CD8-positive, alpha-beta memory T cell (primary cell): ENCODE measurements around the gene ADGRF3. TPM values are rescaled to one million over a fixed set of nuclear protein-coding genes. Genes with fewer than 3 reads are reported as not detected.

Experiments used
- CTCF ChIA-PET: fragments of 350-600 bp; sonication (Branson Sonifier 250); formaldehyde crosslinking; loops from one replicate; lab custom pipeline; 2021; ENCODE audit warnings: antibody characterized with exemption; lab: Charles Lee
- POLR2A ChIA-PET: fragments of 350-600 bp; sonication (Branson Sonifier 250); formaldehyde crosslinking; loops from one replicate; lab custom pipeline; 2021; ENCODE audit warnings: antibody characterized with exemption; lab: Charles Lee
- DNase-seq, 5 donors: peaks; one replicate each; pipeline versions ENCODE4 v3.0.0 to v3.0.0-alpha.2; 2020 to 2022; ENCODE audit warnings: mixed read lengths in 1 of 5
- H3K27ac ChIP-seq: one replicate; pipeline ENCODE4 v1.7.0; 2013; ENCODE audit warnings: low read depth, mild to moderate bottlenecking, low read length, moderate library complexity
- H3K27me3 ChIP-seq: 2 replicates; pipeline ENCODE4 v1.7.0; 2013; ENCODE audit warnings: low read length, mild to moderate bottlenecking; ENCODE audit not compliant: insufficient read depth, poor library complexity, severe bottlenecking
- H3K36me3 ChIP-seq: 2 replicates; pipeline ENCODE4 v1.7.0; 2013; ENCODE audit warnings: mild to moderate bottlenecking, low read length, moderate library complexity; ENCODE audit not compliant: insufficient read depth
- H3K4me1 ChIP-seq: 2 replicates; pipeline ENCODE4 v1.7.0; 2013; ENCODE audit warnings: mild to moderate bottlenecking, low read length, moderate library complexity; ENCODE audit not compliant: insufficient read depth
- H3K4me3 ChIP-seq: 2 replicates; pipeline ENCODE4 v1.7.0; 2013; ENCODE audit warnings: mild to moderate bottlenecking, low read length
- H3K9me3 ChIP-seq: 2 replicates; pipeline ENCODE4 v1.7.0; 2013; ENCODE audit warnings: mild to moderate bottlenecking, low read length
- H3K27ac Mint-ChIP-seq, 8 donors: one replicate each; pipeline ENCODE4 v1.8.0; 2020 to 2021; ENCODE audit warnings: mixed read lengths in 8 of 8, mild to moderate bottlenecking in 6 of 8, inconsistent platforms in 3 of 8, moderate library complexity in 3 of 8
- H3K27me3 Mint-ChIP-seq, 2 donors: one replicate each; pipeline ENCODE4 v1.8.0; 2020 to 2021; ENCODE audit warnings: mixed read lengths in 2 of 2, mild to moderate bottlenecking in 1 of 2, moderate library complexity in 1 of 2
- H3K36me3 Mint-ChIP-seq, 3 donors: one replicate each; pipeline ENCODE4 v1.8.0; 2020 to 2021; ENCODE audit warnings: mixed read lengths in 3 of 3, inconsistent platforms in 1 of 3, mild to moderate bottlenecking in 1 of 3
- H3K4me1 Mint-ChIP-seq, 3 donors: one replicate each; pipeline ENCODE4 v1.8.0; 2020 to 2021; ENCODE audit warnings: mixed read lengths in 3 of 3, inconsistent platforms in 1 of 3, mild to moderate bottlenecking in 1 of 3
- H3K4me3 Mint-ChIP-seq, 7 donors: one replicate each; pipeline ENCODE4 v1.8.0; 2020 to 2021; ENCODE audit warnings: mixed read lengths in 7 of 7, mild to moderate bottlenecking in 6 of 7, moderate library complexity in 4 of 7, inconsistent platforms in 2 of 7
- H3K9me3 Mint-ChIP-seq, 5 donors: one replicate each; pipeline ENCODE4 v1.8.0; 2020 to 2022; ENCODE audit warnings: mixed read lengths in 5 of 5, mild to moderate bottlenecking in 3 of 5, moderate library complexity in 2 of 5, inconsistent platforms in 1 of 5
- polyA plus RNA-seq: library from polyadenylated mRNA; unstranded; fragments of 300-500 nt; fragmentation: Illumina TruSeq; gene quantifications from one replicate; pipeline ENCODE4 v1.2.3, GENCODE V29; 2021
- total RNA-seq, 2 experiments: library from RNA; stranded (reverse); gene quantifications; one replicate each; pipeline ENCODE4 v1.2.3, GENCODE V29; 2021

Gene ADGRF3, protein sequence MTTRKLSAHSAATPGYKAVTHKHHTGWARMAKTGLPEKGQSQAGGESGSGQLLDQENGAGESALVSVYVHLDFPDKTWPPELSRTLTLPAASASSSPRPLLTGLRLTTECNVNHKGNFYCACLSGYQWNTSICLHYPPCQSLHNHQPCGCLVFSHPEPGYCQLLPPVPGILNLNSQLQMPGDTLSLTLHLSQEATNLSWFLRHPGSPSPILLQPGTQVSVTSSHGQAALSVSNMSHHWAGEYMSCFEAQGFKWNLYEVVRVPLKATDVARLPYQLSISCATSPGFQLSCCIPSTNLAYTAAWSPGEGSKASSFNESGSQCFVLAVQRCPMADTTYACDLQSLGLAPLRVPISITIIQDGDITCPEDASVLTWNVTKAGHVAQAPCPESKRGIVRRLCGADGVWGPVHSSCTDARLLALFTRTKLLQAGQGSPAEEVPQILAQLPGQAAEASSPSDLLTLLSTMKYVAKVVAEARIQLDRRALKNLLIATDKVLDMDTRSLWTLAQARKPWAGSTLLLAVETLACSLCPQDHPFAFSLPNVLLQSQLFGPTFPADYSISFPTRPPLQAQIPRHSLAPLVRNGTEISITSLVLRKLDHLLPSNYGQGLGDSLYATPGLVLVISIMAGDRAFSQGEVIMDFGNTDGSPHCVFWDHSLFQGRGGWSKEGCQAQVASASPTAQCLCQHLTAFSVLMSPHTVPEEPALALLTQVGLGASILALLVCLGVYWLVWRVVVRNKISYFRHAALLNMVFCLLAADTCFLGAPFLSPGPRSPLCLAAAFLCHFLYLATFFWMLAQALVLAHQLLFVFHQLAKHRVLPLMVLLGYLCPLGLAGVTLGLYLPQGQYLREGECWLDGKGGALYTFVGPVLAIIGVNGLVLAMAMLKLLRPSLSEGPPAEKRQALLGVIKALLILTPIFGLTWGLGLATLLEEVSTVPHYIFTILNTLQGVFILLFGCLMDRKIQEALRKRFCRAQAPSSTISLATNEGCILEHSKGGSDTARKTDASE
- total RNA-seq: 1 to 10 TPM; 2.6 to 4.0 TPM
- polyA plus RNA-seq: 0.43 TPM

- peak within 1 kb of the TSS; percentile 93 for H3K4me3 ChIP-seq
- H3K4me1 Mint-ChIP-seq: peaks cover 40 to 65% (median 52%) of the 10 kb centered on the region in 3 donors
- ChIA-PET POLR2A (interaction anchor here (0.7 to 1.4 kb wide), 2 partner anchors 47 to 102 kb away, joined by 3 to 9 read pairs; partner anchors contain the start of genes HADHA and HADHB), CTCF (interaction anchor here (1.2 to 1.8 kb wide), 2 partner anchors 9 to 162 kb away, joined by 4 read pairs; no protein-coding TSS in a partner anchor)
- H3K9me3 ChIP-seq: no peaks in the 10 kb centered on the region
- peak within 1 kb of the TSS; percentile 85 to 100 (median 98) for H3K27ac Mint-ChIP-seq
- H3K9me3 Mint-ChIP-seq: no peaks in the 10 kb centered on the region
- no peaks in the 10 kb centered on the region for H3K27me3 ChIP-seq
- DNase-seq: peak; percentile 53 to 75 (median 66)
- peaks cover 36% of the 10 kb centered on the region for H3K4me1 ChIP-seq
- H3K27ac ChIP-seq: peak within 1 kb of the TSS; percentile 85
- peaks cover 0 to 18% (median 0%) of the 10 kb centered on the region in 3 donors for H3K36me3 Mint-ChIP-seq
- H3K36me3 ChIP-seq: no peaks in the 10 kb centered on the region
- peak within 1 kb of the TSS; percentile 94 to 100 (median 98) for H3K4me3 Mint-ChIP-seq
- no peaks in the 10 kb centered on the region for H3K27me3 Mint-ChIP-seq
Observed at GRCh38 chr2:26346454-26347053, at the start of gene ADGRF3. ADGRF3 (minus strand) TSS chr2:26346789; CDS start chr2:26346234, 555 bp downstream.

DNA sequence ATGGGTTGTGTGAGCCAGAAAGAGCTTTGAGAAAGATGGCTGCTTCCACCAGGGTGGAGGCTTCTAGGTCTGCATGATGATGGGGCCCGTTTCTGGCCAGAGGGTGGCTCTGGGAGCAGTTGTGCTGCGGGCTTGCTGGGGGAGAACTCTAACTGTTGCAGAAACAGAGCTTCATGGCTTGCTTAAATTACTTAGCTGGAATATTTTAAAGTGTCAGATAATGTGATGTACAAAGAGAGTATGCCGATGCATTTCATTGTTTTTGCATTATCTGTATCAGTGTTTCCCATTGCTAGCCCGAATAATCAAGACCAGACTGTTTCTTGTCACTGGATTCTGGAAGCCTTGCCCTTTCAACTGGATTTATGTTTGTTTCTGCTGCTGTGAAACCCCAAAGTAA is 48.8 kb upstream of the ADGRF3 start:
- Histone ChIP-seq H3K27me3 (no peaks in the 10 kb centered on the region), H3K36me3 (peaks cover 3% of the 10 kb centered on the region), H3K9me3 (no peaks in the 10 kb centered on the region), H3K27ac (no peak overlapping the region), H3K4me3 (no peak overlapping the region), H3K4me1 (no peaks in the 10 kb centered on the region)
- peak overlapping the region in 1 of 8 donors; percentile 54 for H3K27ac Mint-ChIP-seq
- H3K36me3 Mint-ChIP-seq: peaks cover 0 to 24% (median 8%) of the 10 kb centered on the region in 3 donors
- H3K9me3 Mint-ChIP-seq: no peaks in the 10 kb centered on the region
- no peak for DNase-seq
- ChIA-PET POLR2A (no interaction called here), CTCF (no interaction called here)
- peaks cover 4 to 6% (median 5%) of the 10 kb centered on the region in 3 donors for H3K4me1 Mint-ChIP-seq
- no peak overlapping the region for H3K4me3 Mint-ChIP-seq
- no peaks in the 10 kb centered on the region for H3K27me3 Mint-ChIP-seq

DNA sequence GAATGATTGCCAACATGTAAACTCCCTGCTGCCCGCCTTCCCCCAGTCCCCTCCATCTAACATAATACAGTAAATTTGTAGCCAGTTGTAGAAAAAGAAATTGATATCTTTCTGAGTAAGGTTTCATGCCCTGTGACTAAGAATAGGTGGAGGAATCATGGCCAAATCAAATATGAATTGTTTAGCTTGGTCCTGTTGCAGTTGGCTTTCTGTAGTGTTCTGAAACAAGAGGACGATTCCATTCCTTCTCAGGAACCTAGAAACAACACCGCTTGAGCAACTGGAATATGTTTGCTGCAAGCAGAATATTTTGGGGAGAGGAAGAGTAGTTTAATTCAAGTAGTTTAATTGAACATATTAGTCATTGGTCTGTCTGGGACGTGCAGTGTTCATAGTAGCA is 48.1 kb upstream of the ADGRF3 start:
- ChIA-PET CTCF (no interaction called here), POLR2A (no interaction called here)
- Mint-ChIP-seq H3K27ac (peak overlapping the region in 3 of 8 donors; percentile 5 to 57 (median 10)), H3K4me1 (peaks cover 4 to 6% (median 5%) of the 10 kb centered on the region in 3 donors), H3K27me3 (no peaks in the 10 kb centered on the region), H3K9me3 (no peaks in the 10 kb centered on the region), H3K36me3 (peaks cover 0 to 30% (median 11%) of the 10 kb centered on the region in 3 donors), H3K4me3 (no peak overlapping the region)
- no peak for DNase-seq
- Histone ChIP-seq H3K9me3 (no peaks in the 10 kb centered on the region), H3K4me3 (no peak overlapping the region), H3K27ac (no peak overlapping the region), H3K36me3 (peaks cover 3% of the 10 kb centered on the region), H3K4me1 (no peaks in the 10 kb centered on the region), H3K27me3 (no peaks in the 10 kb centered on the region)

DNA sequence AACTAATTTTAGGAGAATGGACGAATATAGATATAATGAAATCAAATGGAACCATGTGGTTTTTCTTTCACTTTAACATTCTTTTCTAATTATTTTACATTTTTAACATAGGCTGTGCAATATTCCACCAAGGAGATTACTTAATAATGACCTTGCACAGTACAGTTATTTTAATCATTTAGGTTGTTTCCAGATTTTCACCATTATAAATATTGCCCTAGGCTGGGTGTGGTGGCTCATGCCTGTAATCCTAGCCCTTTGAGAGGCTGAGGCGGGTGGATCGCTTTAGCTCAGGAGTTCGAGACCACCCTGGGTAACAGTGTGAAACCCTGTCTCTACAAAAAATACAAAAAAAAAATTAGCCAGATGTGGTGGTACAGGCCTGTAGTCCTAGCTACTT is 40.6 kb upstream of the ADGRF3 start:
- Mint-ChIP-seq H3K4me3 (no peak overlapping the region), H3K9me3 (no peaks in the 10 kb centered on the region), H3K36me3 (peaks cover 5 to 75% (median 14%) of the 10 kb centered on the region in 3 donors), H3K27ac (no peak overlapping the region), H3K27me3 (no peaks in the 10 kb centered on the region), H3K4me1 (no peaks in the 10 kb centered on the region)
- no peaks in the 10 kb centered on the region for H3K9me3 ChIP-seq
- POLR2A ChIA-PET: no interaction called here
- H3K36me3 ChIP-seq: peaks cover 3% of the 10 kb centered on the region
- DNase-seq: no peak
- H3K27ac ChIP-seq: no peak overlapping the region
- CTCF ChIA-PET: no interaction called here
- no peak overlapping the region for H3K4me3 ChIP-seq
- H3K27me3 ChIP-seq: no peaks in the 10 kb centered on the region
- H3K4me1 ChIP-seq: no peaks in the 10 kb centered on the region

GRCh38 chr2:26384597-26384996 is 38.0 kb upstream of the ADGRF3 start:
- Mint-ChIP-seq H3K27me3 (no peaks in the 10 kb centered on the region), H3K4me1 (peaks cover 0 to 5% (median 0%) of the 10 kb centered on the region in 3 donors), H3K9me3 (no peaks in the 10 kb centered on the region), H3K27ac (no peak overlapping the region), H3K4me3 (no peak overlapping the region), H3K36me3 (peaks cover 5 to 74% (median 14%) of the 10 kb centered on the region in 3 donors)
- no peak for DNase-seq
- ChIA-PET POLR2A (no interaction called here), CTCF (no interaction called here)
- H3K27ac ChIP-seq: no peak overlapping the region
- no peaks in the 10 kb centered on the region for H3K27me3 ChIP-seq
- H3K36me3 ChIP-seq: no peaks in the 10 kb centered on the region
- H3K4me1 ChIP-seq: no peaks in the 10 kb centered on the region
- no peak overlapping the region for H3K4me3 ChIP-seq
- H3K9me3 ChIP-seq: no peaks in the 10 kb centered on the region

DNA sequence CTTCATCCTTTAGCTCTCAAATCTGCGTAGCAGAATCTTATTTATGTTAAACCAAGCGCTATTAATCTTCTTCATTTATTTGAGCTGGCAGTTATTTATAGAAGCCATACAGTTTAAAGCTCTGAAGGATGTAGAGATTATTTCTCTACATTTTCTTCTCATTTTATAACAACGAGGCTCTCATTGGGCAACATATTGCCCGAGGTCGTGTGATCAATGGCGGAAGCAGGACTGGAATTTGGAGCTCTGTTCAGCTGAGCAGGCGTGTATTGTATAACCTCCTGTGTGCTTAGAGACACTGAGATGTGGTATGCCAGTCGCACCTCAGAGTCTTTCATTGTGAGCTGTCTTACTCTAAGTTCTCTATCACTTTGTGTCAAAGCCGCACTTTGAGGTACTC is 37.6 kb upstream of the ADGRF3 start:
- H3K36me3 ChIP-seq: no peaks in the 10 kb centered on the region
- H3K4me3 Mint-ChIP-seq: no peak overlapping the region
- peaks cover 0 to 5% (median 0%) of the 10 kb centered on the region in 3 donors for H3K4me1 Mint-ChIP-seq
- peaks cover 5 to 72% (median 13%) of the 10 kb centered on the region in 3 donors for H3K36me3 Mint-ChIP-seq
- H3K4me1 ChIP-seq: no peaks in the 10 kb centered on the region
- no peak overlapping the region for H3K27ac ChIP-seq
- no peaks in the 10 kb centered on the region for H3K9me3 Mint-ChIP-seq
- ChIA-PET CTCF (no interaction called here), POLR2A (no interaction called here)
- H3K9me3 ChIP-seq: no peaks in the 10 kb centered on the region
- no peaks in the 10 kb centered on the region for H3K27me3 ChIP-seq
- no peak overlapping the region for H3K4me3 ChIP-seq
- H3K27ac Mint-ChIP-seq: peak overlapping the region in 1 of 8 donors; percentile 13
- H3K27me3 Mint-ChIP-seq: no peaks in the 10 kb centered on the region
- DNase-seq: no peak

- ChIA-PET CTCF (no interaction called here), POLR2A (no interaction called here)
- peaks cover 5% of the 10 kb centered on the region for H3K36me3 ChIP-seq
- H3K27me3 ChIP-seq: no peaks in the 10 kb centered on the region
- H3K4me3 ChIP-seq: no peak overlapping the region
- no peaks in the 10 kb centered on the region for H3K9me3 ChIP-seq
- DNase-seq: no peak
- no peaks in the 10 kb centered on the region for H3K4me1 ChIP-seq
- peaks cover 16 to 70% (median 17%) of the 10 kb centered on the region in 3 donors for H3K36me3 Mint-ChIP-seq
- no peak overlapping the region for H3K4me3 Mint-ChIP-seq
- no peaks in the 10 kb centered on the region for H3K27me3 Mint-ChIP-seq
- H3K27ac ChIP-seq: no peak overlapping the region
- H3K27ac Mint-ChIP-seq: peak overlapping the region in 1 of 8 donors; percentile 48
- peaks cover 0 to 11% (median 0%) of the 10 kb centered on the region in 3 donors for H3K4me1 Mint-ChIP-seq
- no peaks in the 10 kb centered on the region for H3K9me3 Mint-ChIP-seq
Observed at GRCh38 chr2:26382564-26382963, 36.0 kb upstream of the ADGRF3 start.
